Caco-2 (cell line): ENCODE measurements around the gene KRT83. TPM values are rescaled to one million over a fixed set of nuclear protein-coding genes. Genes with fewer than 3 reads are reported as not detected.

ENCODE experiments used
- BruUV-seq: library from RNA; stranded (reverse); fragments of 400-500 nt; replicated peaks from 2 replicates; lab custom pipeline; 2021; lab: Mats Ljungman, UMichigan
- CTCF ChIA-PET: fragments of 300-600 bp; sonication (Branson Sonifier 250); formaldehyde crosslinking; loops from one replicate; lab custom pipeline; 2022; ENCODE audit warnings: antibody characterized with exemption; lab: Charles Lee
- POLR2A ChIA-PET: fragments of 300-600 bp; sonication (Branson Sonifier 250); formaldehyde crosslinking; loops from one replicate; lab custom pipeline; 2022; ENCODE audit warnings: antibody characterized with exemption; lab: Charles Lee
- DNase-seq, 2 experiments: peaks; one replicate each; pipeline versions ENCODE4 v3.0.0 to v3.0.0-alpha.2; 2020 to 2022
- H3K27me3 ChIP-seq: replicated peaks from 2 replicates; pipeline ENCODE4 v1.6.0; 2011; ENCODE audit warnings: low read length; ENCODE audit not compliant: control insufficient read depth, insufficient read depth
- H3K36me3 ChIP-seq: 2 replicates; pipeline ENCODE4 v1.5.1; 2011; ENCODE audit warnings: low read length; ENCODE audit not compliant: control insufficient read depth, insufficient read depth
- H3K4me1 ChIP-seq: fragments of 250-450 bp; sonication (Bioruptor Pico); 2 replicates; pipeline ENCODE4 v1.5.1; 2020; ENCODE audit warnings: mild to moderate bottlenecking
- H3K4me3 ChIP-seq: 2 replicates; pipeline ENCODE4 v1.5.1; 2011; ENCODE audit warnings: low read depth, mild to moderate bottlenecking, control low read depth, low read length
- H3K9me3 ChIP-seq: fragments of 250-450 bp; sonication (Bioruptor Pico); 2 replicates; pipeline ENCODE4 v1.5.1; 2020; ENCODE audit warnings: mild to moderate bottlenecking, moderate library complexity
- H3K27ac Mint-ChIP-seq: one replicate; pipeline ENCODE4 v1.8.0; 2022; ENCODE audit warnings: mixed read lengths; ENCODE audit not compliant: unreplicated experiment
- H3K27me3 Mint-ChIP-seq: one replicate; pipeline ENCODE4 v1.8.0; 2022; ENCODE audit warnings: mixed read lengths; ENCODE audit not compliant: insufficient read depth, unreplicated experiment
- H3K36me3 Mint-ChIP-seq: one replicate; pipeline ENCODE4 v1.8.0; 2022; ENCODE audit warnings: mild to moderate bottlenecking, mixed read lengths; ENCODE audit not compliant: insufficient read depth, unreplicated experiment
- H3K4me1 Mint-ChIP-seq: one replicate; pipeline ENCODE4 v1.8.0; 2022; ENCODE audit warnings: low read depth, mixed read lengths; ENCODE audit not compliant: unreplicated experiment
- H3K4me3 Mint-ChIP-seq: one replicate; pipeline ENCODE4 v1.8.0; 2022; ENCODE audit warnings: mild to moderate bottlenecking, moderate library complexity, mixed read lengths; ENCODE audit not compliant: unreplicated experiment
- H3K9me3 Mint-ChIP-seq: one replicate; pipeline ENCODE4 v1.8.0; 2022; ENCODE audit warnings: mixed read lengths; ENCODE audit not compliant: unreplicated experiment
- CTCF ChIP-seq, 2 experiments: fragments of 200-600 bp in 1 of 2; IDR thresholded peaks; 1 replicate in 1 of 2; 2 replicates in 1 of 2; pipeline versions ENCODE4 v1.5.1 to v1.8.0; 2011 to 2022; ENCODE audit warnings: antibody characterized with exemption in 1 of 2, control low read depth in 1 of 2, inconsistent platforms in 1 of 2, low read depth in 1 of 2, low read length in 1 of 2, mild to moderate bottlenecking in 1 of 2, moderate library complexity in 1 of 2; ENCODE audit not compliant: insufficient read depth in 1 of 2, severe bottlenecking in 1 of 2, unreplicated experiment in 1 of 2
- intact Hi-C: fragments of 100-400 bp; cut with micrococcal nuclease; formaldehyde crosslinking; loops from one replicate; pipeline ENCODE4 v1.10.0; 2022; ENCODE audit not compliant: unreplicated experiment
- total RNA-seq: library from RNA; stranded (reverse); gene quantifications from 2 replicates; pipeline ENCODE4 v1.2.3, GENCODE V29; 2022

KRT83 gene
- total RNA-seq, 1 experiment from 2014 or later, result not detected

GRCh38 chr12:52310622-52311284, 10.4 kb downstream of the KRT83 start:
- H3K4me1 ChIP-seq, result peaks cover 6% of the 10 kb centered on the region; the same call in 1 of the 2 replicates
- no peak for DNase-seq
- H3K36me3 Mint-ChIP-seq, result no peaks in the 10 kb centered on the region
- ChIA-PET CTCF (interaction anchor here (1.2 to 2.3 kb wide), 4 partner anchors 9 to 32 kb away, joined by 3 to 6 read pairs (median 4); partner anchors contain the start of gene KRT83), POLR2A (no interaction called here)
- H3K36me3 ChIP-seq, result no peaks in the 10 kb centered on the region
- BruUV-seq, result no TSS peak
- no peaks in the 10 kb centered on the region for H3K9me3 ChIP-seq
- H3K4me3 ChIP-seq, result no peak overlapping the region
- H3K4me1 Mint-ChIP-seq, result peaks cover 7% of the 10 kb centered on the region
- no peaks in the 10 kb centered on the region for H3K27me3 ChIP-seq
- intact Hi-C loops, result no loop called here
- H3K9me3 Mint-ChIP-seq, result no peaks in the 10 kb centered on the region
- no peak overlapping the region for H3K27ac Mint-ChIP-seq
- H3K27me3 Mint-ChIP-seq, result no peaks in the 10 kb centered on the region
- TF ChIP-seq CTCF (IDR thresholded peaks at IDR 0.05; ENCODE audit: insufficient read depth in 1 of 2, low read depth in 1 of 2, low read length in 1 of 2, severe bottlenecking in 1 of 2, unreplicated experiment in 1 of 2), result no peak
- H3K4me3 Mint-ChIP-seq, result no peak overlapping the region

GRCh38 chr12:52308806-52309425, 12.3 kb downstream of the KRT83 start:
- Mint-ChIP-seq H3K27me3 (peaks cover 2% of the 10 kb centered on the region), H3K4me1 (peaks cover 7% of the 10 kb centered on the region), H3K27ac (peak overlapping the region; percentile 2), H3K9me3 (no peaks in the 10 kb centered on the region), H3K4me3 (peak overlapping the region; percentile 67), H3K36me3 (no peaks in the 10 kb centered on the region)
- no peak for TF ChIP-seq CTCF (IDR thresholded peaks at IDR 0.05; ENCODE audit: insufficient read depth in 1 of 2, low read depth in 1 of 2, low read length in 1 of 2, severe bottlenecking in 1 of 2, unreplicated experiment in 1 of 2)
- H3K36me3 ChIP-seq, result no peaks in the 10 kb centered on the region
- intact Hi-C loops, result loop anchor here (2.0 to 5.0 kb wide), 3 partner anchors 28 to 152 kb away; no protein-coding TSS in a partner anchor
- H3K27me3 ChIP-seq, result no peaks in the 10 kb centered on the region
- H3K9me3 ChIP-seq, result no peaks in the 10 kb centered on the region
- BruUV-seq, result TSS peak; percentile 77
- DNase-seq, result no peak
- H3K4me3 ChIP-seq, result peak overlapping the region; percentile 51
- CTCF ChIA-PET, result interaction anchor here (0.6 to 1.7 kb wide), 11 partner anchors 10 to 578 kb away, joined by 3 to 8 read pairs (median 4); no protein-coding TSS in a partner anchor
- H3K4me1 ChIP-seq, result peaks cover 6% of the 10 kb centered on the region; the same call in 1 of the 2 replicates
- POLR2A ChIA-PET, result interaction anchor here (1.4 kb wide), 1 partner anchor 28 kb away, joined by 3 read pairs; no protein-coding TSS in a partner anchor
